ENCODE data around the gene RAP2A. TPM values are rescaled to one million over a fixed set of nuclear protein-coding genes. Genes with fewer than 3 reads are reported as not detected.

The RAP2A gene
- total RNA-seq, 2 donors from 2014 or later, result 34.0 to 42.8 TPM

GRCh38 chr13:97414392-97414791 is 19.6 kb upstream of the RAP2A start:
- DNase-seq (ENCODE audit: low spot score), result no peak
- intact Hi-C loops (cut with DNase I), result no loop called here

GRCh38 chr13:97417698-97418097 is 16.3 kb upstream of the RAP2A start:
- intact Hi-C loops (cut with DNase I), result no loop called here
- no peak for DNase-seq (ENCODE audit: low spot score)

GRCh38 chr13:97422118-97423054 is 11.6 kb upstream of the RAP2A start:
- intact Hi-C loops (cut with DNase I), result no loop called here
- DNase-seq (ENCODE audit: low spot score), result no peak

GRCh38 chr13:97423300-97424045 is 10.5 kb upstream of the RAP2A start:
- intact Hi-C loops (cut with DNase I), result no loop called here

GRCh38 chr13:97425590-97425989 is 8.4 kb upstream of the RAP2A start:
- no peak for DNase-seq (ENCODE audit: low spot score)
- intact Hi-C loops (cut with DNase I), result no loop called here

More at GRCh38 chr13:97423300-97424045, 10.5 kb upstream of the RAP2A start:
- DNase-seq (ENCODE audit: low spot score), result no peak

DNA sequence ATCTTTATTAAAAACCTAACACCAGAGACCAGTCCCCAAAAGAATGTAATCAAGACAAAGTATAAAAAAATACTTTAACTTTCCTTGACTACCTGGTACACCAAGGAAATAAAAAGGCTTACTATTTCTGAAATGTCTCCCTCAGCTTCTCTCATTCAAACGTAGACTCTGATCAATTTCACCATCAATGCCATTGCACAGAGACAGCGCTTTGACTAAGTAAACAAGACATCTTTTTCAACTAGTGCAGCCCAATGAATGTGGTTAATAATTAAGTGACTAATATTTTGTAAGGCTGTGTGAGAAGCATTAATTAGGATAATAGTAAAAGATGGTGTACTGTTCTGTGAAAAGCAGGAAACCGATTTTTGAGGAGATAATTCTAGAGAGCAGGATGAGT is 7.3 kb upstream of the RAP2A start:
- no peak for DNase-seq (ENCODE audit: low spot score)
- intact Hi-C loops (cut with DNase I), result no loop called here

GRCh38 chr13:97429681-97430081 is 4.3 kb upstream of the RAP2A start:
- intact Hi-C loops (cut with DNase I), result no loop called here
- no peak for DNase-seq (ENCODE audit: low spot score)

- intact Hi-C loops (cut with DNase I), result no loop called here
- DNase-seq (ENCODE audit: low spot score), result no peak
Observed at GRCh38 chr13:97430296-97430695, 3.7 kb upstream of the RAP2A start.

GRCh38 chr13:97431171-97431764 is 2.7 kb upstream of the RAP2A start:
- DNase-seq (ENCODE audit: low spot score), result no peak
- intact Hi-C loops (cut with DNase I), result no loop called here

DNA sequence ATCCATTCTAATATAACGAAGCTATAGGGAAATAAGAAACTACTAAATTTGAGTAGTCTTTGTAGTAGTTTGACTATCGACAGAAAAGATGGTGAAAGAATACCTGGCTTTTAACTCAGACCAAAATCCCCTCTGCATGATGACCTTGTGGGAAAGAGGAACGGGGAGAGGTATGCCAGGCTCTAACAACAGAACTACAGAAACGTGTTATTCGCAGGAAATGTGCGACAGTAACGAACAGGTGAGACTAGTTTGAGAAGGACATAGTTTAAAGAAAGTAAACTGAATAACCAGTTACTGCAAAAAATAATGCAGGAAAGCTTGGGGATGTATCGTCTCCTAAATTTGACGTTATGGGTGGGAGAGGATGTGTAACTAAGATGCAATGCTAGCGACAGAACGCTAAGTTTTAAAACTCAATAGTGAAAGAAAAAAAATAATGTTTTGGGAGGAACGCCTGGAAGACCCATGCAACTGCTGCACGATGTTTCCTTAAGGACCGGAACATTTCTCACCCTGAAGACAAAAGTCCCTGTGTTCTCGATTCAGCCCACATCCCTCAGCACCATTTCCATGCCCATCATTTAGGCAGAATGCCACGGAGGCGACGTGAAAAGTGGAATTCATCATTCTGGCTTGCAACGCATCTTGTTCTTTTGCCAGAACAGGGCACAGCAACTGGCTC is 1.6 kb upstream of the RAP2A start:
- intact Hi-C loops (cut with DNase I), result no loop called here
- DNase-seq (ENCODE audit: low spot score), result no peak

DNA sequence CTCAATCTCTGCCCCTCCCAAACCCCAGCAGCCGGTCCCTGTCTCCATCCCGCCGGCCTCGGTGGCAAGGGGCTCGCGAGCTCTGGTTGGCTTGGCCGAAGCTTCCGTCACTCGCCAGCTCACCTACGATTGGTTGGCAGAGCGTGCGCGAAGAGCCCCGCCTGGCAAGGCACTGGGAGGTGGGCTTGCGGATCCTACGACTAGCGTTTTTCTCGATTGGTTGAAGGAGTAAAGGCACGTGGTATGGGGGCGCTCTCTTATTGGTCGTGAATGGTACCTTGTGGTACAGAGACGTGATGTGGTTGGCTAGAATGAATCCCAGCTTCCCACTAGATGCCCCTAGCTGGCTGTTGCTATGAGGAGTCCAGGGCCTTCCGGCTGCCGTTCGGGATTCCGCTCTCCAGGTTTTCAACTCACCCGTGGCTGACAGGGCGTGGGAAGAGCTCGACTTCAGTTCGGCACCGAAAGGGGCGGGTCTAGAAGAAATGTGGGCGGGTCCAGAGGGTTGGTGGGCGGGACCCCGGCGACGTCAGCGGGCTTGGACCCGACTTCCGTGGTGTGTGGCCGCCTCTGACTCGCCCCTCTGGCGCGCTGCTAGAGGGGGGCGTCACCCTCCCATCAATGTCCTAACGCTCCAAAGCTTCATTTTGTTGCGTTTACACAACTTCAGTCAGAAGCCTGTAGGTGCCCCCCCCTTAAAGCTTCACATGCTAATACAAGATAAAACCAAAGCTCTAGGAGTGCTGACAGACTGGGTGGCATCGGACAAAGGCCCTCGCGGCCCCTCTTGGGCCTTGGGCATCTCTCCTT is 847 bp upstream of the RAP2A start:
- intact Hi-C loops (cut with DNase I), result no loop called here
- DNase-seq (ENCODE audit: low spot score), result peak; percentile 99

GRCh38 chr13:97434397-97435201 is 630 bp downstream of the RAP2A start:
- peak; percentile 83 for DNase-seq (ENCODE audit: low spot score)
- intact Hi-C loops (cut with DNase I), result no loop called here

DNA sequence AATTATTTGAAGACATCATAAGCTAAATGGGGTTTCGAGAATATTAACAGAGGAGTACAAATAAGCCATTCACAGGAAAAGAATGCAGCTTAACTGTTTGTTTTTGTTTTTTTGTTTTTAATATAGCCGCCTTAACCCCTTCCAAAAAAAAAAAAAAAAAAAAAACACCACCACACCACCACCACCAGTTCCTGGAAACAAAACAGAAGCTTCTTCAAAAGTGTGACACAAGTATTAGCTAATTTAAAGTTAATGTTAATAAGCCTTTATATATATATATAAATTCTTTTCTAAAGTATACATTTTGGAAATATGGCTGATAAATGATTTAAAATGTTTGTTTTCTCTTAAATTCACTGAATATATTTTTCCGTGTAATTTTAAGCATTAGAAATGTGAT is 1.4 kb downstream of the RAP2A start:
- intact Hi-C loops (cut with DNase I), result no loop called here
- DNase-seq (ENCODE audit: low spot score), result no peak

DNA sequence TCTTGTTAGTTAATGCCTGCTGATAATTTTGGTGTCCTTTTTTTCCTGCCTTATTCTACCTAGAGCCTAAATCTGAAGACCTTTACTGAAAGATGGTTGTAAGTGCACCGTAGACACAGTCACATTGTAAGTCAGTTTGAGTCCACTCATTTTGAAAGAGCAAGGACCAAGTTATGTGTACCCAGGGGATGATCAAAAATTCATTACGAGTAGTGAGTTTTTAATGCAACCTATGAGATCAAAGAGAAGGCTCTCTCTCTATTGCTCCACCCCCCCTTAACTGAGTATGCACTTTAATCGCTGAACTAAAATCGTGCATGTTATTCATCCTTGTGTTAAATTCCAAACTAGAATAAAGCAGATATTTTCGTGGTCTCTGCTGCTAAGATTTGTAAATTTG is 1.8 kb downstream of the RAP2A start:
- intact Hi-C loops (cut with DNase I), result no loop called here
- no peak for DNase-seq (ENCODE audit: low spot score)

DNA sequence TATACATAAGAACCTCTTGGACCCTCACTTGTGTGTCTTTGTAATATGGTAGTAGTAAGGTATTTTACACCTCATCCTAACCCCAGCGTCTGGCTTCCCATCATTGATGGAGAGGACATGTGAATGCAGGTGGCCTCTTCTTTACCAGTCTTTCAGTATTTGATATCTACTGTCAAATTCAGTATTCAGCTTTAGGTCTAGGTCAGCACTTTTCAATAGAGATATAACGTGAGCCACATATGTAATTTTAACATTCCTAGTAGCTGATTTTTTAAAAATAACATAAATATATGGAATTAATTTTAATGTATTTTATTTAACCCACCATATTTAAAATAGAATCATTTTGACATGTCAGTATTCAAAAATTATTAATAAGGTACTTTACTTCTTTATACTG is 2.9 kb downstream of the RAP2A start:
- intact Hi-C loops (cut with DNase I), result no loop called here
- no peak for DNase-seq (ENCODE audit: low spot score)

- DNase-seq (ENCODE audit: low spot score), result no peak
- intact Hi-C loops (cut with DNase I), result no loop called here
Observed at GRCh38 chr13:97437729-97438128, 3.8 kb downstream of the RAP2A start.

- intact Hi-C loops (cut with DNase I), result no loop called here
Observed at GRCh38 chr13:97438856-97439595, 5.1 kb downstream of the RAP2A start.

More at GRCh38 chr13:97438856-97439595, 5.1 kb downstream of the RAP2A start:
- no peak for DNase-seq (ENCODE audit: low spot score)
